HG03439 (cell line): ENCODE results near the gene TRAF3.
A peak's percentile ranks its signal among the peaks of the same experiment; 100 is the strongest.

Source experiments
- ATAC-seq: cut with Tn5 transposase; IDR thresholded peaks from one replicate; pipeline ENCODE4 v1.9.1; 2021; ENCODE audit warnings: mild to moderate bottlenecking, moderate library complexity; ENCODE audit not compliant: unreplicated experiment

TRAF3 gene, protein sequence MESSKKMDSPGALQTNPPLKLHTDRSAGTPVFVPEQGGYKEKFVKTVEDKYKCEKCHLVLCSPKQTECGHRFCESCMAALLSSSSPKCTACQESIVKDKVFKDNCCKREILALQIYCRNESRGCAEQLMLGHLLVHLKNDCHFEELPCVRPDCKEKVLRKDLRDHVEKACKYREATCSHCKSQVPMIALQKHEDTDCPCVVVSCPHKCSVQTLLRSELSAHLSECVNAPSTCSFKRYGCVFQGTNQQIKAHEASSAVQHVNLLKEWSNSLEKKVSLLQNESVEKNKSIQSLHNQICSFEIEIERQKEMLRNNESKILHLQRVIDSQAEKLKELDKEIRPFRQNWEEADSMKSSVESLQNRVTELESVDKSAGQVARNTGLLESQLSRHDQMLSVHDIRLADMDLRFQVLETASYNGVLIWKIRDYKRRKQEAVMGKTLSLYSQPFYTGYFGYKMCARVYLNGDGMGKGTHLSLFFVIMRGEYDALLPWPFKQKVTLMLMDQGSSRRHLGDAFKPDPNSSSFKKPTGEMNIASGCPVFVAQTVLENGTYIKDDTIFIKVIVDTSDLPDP

DNA sequence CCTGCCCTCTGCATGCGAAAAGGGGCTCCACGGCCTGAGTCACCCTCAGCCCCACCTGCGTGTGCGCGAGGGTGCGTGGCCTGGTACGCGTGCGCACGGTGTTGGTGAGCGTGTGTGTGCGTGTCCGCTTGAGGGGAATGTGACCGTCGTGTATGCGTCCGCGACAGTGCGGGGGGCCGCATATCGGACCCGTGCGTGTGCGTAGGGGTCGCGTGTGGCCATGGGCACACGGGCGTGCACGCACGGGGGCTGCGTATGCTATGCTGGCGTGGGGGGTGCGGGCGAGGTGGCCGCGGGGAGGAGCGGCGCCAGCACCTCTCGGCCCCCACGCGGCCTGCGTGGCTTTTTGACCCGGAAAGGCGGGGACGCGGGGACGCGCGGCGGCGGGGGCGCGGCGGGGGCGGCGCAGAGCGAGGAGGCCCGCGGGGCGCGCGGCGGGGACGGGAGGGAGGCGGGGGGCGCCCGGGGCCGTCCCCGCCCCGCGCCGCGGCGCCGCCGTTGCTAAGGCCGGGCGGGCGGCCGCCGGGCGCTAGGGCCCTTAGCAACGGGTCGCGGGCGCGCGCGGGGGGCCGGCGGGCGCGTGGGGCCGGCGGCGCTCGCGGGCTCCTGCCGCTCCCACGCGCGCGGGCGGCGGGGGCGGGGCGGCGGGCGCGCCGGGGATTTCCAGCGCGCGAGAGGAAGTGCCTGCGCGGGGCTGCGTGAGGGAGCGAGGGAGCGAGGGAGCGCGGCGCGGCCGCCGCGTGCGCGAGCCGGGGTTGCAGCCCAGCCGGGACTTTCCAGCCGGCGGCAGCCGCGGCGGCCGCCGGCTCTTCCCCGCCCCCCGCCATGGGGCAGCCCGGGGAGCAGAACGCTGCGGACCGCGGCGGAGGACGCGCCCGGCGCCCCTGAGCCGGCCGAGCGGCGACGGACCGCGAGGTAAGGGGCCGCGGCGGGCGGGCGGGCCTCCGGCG is at the start of gene TRAF3:
TSS of gene TRAF3 (plus strand) at position 689 of the 950 bp plus-strand sequence. CDS start 92,753 bp downstream, outside the sequence.
- ATAC-seq, result peak; percentile 55

DNA sequence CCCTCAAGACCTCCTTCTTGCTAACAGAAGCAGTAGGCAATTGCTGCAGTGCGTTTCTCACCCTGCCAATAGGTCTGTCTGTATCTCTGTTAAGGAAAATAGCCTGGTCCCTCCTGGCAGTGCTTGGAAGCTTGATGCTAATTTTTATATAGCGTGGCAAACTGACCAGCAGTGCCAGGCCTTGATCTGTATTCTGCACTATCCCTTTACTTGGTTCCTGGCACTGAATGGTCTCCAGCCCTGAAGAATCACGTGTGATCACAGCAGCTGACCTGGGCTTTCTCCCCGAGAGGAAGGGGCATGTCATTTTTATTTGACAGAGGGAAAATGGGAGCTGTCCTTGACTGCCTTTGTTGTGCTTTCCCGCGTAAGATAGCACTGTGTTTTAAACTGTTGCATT is 48.7 kb upstream of the TRAF3 start:
- ATAC-seq, result no peak

DNA sequence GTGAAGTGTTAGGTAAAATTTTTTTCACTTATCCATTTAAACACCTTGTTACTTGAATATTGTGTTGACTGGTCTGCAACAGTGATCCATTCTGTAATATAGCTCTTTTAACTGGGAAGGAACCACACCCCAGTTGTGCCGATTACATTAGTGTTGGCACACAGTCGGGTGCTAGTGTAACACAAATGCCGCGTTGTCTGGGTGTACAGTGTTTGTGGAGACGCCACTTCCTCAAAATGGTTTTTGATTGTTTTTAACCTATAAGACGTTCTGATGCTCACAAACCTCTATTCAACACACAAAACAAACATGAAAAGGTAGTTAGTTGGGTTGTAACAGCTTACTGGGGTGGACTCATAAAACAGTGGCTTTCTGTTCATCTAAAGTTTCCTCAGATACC is 48.0 kb upstream of the TRAF3 start:
- no peak for ATAC-seq

DNA sequence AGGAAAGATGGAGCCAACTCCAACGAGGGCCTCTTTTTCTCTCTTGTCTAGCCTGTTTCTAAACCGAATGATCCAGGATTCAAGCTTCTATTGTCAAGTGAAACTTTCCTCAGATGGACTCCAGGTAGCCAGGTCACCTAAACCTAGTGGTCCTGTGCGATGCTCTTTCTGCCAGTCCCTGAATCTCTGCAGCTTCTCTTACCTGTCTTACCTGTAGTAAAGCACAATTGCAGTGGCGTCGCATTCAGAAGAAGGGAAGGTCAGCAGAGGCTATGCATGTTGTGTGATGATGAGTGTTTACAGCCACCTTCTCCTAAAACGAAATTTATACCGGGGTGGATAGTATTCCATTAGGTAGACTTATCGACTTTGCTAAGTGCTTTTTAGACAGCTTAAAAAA is 47.4 kb upstream of the TRAF3 start:
- no peak for ATAC-seq

DNA sequence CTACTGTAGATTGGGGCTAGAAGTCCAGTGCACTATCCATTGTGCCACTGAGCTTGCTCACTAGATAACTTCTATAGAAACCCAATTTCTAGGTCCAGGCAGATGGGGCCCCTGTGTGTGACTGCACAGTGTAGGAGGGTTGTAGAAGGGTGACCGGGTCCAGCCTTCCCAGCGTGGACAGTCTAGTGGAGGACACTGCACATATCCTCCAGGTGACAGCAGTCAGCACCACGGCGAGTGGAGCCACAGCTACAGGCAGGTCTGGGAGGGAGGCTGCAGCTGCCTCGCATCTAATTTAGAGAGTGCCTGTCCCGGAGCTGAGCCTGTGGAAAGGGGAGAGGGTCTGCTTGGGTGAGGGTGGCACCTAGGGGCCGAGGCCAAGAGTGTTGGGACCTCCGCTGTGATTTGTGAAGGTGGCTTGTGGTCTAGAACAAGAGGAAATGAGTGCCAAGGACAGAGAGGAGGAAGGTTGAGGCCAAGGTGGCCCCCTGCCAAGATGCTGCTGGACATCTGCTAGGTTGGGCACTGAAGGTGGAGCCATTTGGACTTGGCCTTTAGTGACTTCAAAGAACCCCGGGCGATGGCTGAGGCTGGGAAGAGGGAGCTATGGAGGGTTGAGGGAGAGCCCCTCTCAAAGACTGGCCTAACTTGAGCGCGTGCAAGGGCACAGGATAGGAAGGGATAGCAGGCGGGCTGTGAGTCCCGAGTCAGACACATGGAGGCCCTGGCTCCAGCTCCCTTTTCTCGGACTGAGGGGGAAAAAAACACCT is 46.0 kb upstream of the TRAF3 start:
- ATAC-seq, result no peak

DNA sequence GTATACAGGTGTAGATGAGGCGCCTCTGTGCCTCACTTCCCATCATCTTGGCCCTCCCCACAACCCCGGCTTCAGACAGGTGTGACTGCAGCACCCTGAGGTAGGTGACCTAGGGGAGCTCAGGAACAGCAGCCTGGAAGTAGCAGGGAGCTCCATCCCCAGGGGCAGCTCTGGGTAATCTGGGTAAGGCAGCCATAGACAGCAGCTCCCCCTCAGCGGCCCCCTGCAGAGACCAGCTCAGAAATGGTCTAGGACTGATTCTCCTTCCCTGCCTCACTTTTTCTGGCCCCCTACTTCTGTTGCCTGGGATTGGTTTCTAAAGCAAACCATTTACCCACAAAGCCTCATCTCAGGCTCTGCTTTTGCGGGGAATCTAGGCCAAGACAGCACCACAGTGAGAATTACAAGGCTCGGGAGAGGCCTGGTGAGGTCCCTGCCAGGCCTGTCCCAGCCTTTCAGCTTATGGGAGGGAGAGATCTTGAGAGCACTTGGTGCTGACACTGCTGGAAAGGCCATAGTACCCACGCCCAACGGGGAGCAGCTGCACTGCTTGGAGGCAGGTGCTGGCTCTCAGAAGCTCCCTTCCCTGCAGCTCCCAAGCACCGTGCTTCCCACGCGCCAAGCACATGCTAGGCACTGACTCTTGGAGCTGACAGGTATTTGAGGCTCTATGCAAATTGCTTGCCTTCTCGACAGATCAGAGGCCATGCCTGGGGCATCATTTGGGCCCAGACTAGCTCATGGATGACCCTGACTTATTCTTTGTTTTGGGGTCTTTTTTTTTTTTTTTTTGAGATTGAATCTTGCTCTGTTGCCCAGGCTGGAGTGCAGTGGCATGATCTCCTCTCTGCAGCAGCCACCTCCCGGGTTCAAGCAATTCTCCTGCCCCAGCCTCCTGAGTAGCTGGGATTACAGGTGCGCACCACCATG is 45.1 kb upstream of the TRAF3 start:
- no peak for ATAC-seq

DNA sequence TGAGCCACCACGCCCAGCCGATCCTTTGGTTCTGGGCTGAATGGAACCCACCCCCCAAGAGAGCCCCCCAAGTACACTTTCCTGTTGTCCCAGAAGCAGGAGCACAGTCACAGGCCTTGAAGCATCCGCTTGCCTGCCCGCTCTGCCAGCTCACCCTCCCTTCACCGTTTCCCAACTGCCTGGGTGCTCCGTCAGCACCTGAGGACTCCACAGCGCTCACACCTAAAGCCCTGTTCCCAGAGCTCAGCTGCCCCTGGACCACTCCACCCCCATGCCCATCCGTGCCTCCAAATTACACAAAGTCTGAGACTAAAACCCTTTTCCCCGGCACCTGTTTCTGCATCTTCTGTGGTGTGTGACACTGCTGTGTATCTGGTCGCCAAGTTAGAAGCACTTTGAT is 44.3 kb upstream of the TRAF3 start:
- ATAC-seq, result no peak

DNA sequence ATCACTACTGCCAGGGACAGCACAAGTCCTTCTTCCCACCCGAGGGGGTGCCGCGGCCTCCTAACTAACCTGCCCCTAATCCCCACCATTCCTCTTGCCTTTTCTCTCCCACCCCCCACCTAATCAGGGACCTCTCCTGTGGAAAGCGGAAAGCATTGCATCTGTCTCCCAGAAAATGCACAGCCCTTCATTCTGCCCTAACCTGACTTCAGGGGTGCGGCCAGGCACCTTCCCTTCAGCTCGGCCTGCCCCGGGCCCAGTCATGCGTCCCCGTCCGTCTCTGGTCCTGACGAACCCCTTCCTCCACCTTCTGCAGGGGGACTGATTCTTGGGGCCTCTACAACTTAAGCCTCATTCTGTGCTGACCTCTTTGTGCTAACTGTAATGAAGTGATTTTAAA is 43.9 kb upstream of the TRAF3 start:
- ATAC-seq, result no peak

DNA sequence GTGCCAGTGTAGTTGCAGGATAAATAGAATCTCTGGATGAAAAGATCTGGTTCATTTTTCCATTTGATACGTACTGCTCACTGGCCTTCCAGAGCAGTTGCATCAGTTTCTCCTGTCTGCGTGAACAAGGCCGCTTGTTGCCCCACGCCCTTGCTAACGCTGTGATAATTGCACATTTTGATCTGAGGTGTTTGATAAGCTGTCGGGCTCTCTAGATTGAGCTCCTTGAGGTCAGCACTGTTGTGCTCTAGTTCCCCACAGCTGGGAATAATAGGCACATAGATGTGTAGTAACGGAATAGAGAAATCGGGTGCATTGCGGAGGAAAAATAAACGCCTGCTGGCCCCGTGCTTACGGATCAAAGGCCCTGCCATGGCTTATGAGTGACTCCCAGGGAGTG is 42.8 kb upstream of the TRAF3 start:
- ATAC-seq, result no peak

DNA sequence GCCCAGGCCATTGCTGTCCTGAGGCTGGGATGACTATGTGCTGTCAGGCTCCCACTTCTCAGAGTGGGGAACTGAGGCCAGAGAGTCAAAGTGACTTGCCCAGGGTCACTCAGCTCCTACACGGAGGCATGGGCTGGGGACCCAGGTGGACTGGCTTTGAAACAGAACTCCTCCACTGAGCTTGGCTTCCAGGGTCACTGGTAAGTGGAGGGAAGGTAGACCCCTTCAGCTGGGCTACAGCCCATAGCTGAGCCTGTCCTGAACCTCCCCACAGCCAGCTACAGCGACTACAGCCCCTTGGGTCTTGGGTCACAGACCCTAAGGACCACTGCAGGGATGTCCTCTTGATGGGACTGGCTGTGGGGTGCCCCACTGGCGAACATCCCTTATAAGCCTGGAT is 40.3 kb upstream of the TRAF3 start:
- no peak for ATAC-seq

DNA sequence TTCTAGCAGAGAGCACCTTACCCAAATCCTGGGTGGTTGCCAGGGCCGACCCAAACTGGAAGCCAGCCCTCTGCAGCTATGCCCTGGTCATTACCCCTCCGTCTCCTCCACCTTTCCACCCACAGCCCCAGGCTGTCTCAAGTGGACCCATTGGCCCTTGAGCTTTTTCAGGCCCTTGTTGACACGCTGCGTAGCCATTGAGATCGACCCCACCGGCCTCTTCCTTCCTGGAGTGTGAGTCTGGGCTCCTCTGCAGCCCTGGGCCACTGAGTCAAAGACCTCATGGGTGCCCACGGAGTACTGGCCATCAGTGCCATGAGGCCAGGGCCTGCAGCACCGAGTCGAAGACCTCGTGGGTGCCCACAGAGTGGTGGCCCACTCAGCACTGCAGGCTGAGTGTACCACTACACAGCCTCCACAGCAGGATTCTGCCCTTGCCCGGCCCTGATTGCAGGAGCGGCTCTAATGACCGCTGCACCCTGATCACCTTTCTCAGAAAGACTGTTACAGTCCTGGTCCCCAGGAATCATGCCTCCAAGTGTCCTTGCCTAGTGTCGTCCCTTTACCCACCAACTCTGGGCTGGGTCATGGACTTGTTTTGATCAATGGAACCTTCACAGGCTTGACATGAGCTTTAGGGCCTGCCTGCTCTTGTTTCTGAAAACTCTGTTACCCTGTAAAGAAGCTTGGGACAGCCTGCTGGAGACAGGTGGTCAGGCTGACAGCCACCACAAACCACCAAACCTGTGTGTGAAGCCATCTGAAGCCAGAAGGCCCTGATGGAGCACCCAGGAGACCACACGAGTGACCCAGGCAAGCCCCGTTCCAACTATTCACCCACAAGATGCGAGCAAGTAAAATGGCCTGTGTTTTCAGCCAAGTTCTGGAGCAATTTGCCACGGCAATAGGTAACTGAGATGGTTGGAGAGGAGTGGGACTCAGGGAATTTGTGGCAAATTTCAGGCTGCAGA is 39.6 kb upstream of the TRAF3 start:
- ATAC-seq, result no peak

DNA sequence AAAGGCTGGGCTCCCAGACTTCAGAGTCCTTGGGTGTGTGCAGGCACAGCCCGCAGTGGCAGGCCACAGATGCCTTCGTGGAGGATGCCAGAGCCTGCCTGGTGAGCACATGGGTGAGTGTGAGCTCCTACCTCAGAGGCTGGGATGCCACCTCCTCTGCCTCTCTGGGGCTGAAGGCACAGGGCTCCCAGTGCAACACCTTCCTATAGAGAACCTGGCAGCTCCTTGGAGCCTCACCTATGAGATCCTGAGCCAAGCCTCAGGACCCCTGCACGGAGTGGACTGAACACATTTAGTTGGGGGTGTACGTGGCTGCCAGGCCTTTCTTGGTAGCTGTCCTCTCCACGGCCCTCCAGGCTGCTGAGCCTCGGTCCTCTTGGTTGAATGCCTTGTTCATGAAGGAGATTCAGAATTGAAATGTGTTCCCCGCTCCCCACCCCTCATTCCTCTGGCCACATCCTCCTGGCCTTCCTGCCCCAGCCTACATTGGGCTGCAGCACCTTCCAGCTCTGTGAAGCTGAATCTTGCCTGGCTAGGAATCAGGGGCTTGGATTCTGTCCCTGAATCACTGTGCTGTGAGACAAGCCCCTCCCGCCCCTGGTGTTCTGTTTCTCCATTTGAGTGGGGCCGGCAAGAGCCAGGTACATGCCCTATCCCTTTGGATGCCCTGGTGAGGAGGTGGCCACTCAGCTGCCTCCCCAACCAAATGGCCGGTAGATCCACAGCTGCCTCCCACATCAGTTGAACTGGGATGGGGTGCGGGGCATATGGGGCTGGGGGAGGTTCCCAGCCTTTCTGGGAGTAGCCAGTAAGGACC is 38.7 kb upstream of the TRAF3 start:
- no peak for ATAC-seq

DNA sequence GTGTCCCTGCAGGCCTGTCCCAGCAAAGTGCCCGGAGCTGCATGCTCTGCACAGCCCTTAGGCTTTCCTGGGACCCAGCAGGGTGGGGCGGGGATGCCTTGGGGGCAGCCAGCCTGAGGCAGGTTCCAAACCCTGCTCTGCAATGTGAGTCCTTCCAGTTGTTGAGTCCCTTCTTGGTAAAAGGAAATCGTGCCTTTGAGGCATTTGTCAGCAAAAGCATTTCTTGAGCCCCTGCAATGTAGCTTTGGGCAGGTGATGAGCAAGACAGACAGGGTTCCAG is 38.1 kb upstream of the TRAF3 start:
- ATAC-seq, result no peak

DNA sequence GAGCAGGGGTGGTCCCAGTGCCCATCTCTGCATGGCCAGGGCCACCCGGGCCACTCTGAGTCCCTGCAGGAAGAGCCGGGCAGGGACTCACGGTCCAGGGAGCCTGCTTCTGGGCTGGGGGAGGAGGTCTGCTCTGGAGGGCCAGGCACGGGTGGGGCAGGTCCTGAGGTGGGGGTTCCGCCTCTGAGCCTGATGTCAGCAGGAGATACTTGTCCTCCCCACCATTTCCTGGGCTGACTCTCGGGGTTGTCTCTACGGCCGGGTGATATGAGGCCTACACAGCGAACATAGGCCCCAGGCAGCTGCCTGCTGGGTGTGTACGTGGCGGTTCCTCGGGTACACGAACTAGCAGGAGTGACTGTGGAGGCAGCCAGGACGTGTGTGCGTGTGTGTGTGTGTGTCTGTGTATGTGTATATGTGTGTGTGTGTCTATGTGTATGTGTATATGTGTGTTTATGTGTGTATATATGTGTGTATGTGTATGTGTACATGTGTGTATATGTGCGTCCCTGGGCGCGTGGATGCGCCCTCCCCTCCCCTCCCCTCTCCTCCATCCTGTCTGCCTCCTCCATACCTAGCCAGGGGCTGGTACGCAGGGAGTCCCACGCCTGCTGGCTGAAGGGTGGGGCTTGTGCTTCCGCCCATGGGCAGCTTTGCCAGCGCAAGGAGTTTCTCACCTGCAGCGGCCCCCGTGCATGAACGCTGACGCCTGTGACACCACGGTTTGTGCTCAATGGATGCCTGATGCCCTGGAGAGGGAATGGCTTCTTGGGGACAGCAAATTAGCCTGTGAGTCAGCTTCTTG is 30.4 kb upstream of the TRAF3 start:
- ATAC-seq, result no peak

DNA sequence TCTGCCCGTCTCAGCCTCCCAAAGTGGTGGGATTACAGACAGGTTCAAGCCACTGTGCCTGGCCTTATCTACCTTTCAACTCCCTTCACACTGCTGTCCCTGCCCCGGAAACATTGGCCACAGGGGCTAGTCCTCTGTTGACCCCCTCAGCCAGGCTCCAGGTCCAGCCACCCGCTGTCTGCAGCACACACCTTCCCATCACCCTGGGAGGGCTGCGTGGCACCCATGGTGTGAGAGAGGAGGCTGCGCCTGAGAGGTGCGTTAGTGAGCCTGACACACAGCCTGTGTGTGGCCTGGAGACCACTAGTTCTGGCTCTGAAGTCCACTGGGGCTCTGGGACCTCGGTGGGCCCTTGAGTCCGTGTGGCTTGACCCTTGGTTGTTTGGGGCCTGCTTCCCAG is 28.4 kb upstream of the TRAF3 start:
- no peak for ATAC-seq

DNA sequence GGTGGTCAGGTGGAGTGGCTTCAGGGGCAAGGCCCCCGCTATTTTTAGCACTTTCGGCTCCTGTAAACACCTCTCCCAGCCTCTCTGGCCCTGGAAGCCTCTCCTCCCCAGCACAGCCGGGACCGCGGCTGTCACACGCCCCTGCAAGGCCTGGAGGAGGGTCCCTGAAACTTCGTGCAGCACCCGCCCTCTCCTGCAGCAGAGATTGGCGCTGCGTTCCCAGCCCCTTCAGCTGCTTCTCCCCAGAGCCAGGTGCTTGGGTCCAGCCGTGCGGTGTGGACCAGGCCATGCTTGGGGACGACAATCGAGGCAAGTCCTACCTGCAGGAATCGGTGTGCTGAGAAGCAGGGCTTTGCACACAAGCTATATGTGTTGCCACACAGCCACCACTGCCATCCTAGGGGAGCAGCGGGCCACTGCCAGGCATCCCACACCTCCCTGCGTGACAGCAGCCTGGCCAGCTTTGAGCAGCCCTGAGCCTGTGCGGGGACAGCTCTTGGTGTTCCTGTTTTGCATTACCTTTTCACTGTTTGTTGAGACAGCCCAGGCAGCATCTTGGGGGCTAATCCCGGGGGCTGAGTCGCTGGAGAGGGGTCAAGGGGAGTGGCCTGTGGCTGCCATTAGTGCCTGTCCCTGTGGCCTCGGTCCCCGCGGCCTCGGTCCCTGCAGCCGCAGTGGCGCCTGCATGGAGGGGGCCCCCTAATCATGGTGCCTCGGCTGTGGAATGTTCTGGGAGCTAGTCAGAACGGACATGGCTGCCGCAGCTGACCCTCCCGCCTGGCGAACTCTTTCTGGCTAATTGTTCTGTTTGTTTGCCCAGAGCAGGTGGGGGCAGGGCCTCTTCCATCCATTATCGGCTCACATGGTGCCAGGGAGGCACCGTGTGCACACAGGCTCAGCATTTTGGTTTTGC is 27.6 kb upstream of the TRAF3 start:
- ATAC-seq, result no peak
